SU-DHL-6 (cell line): Measurements from ENCODE around the gene PGF.

ENCODE experiments used
- H2AFZ ChIP-seq: fragments of 200-600 bp; sonication (generic); 2 replicates; pipeline ENCODE4 v1.6.1; 2014; ENCODE audit warnings: low read depth, mild to moderate bottlenecking, moderate library complexity, mixed read lengths, antibody characterized with exemption, low read length; ENCODE audit not compliant: severe bottlenecking
- H3F3A ChIP-seq: fragments of 200-600 bp; shearing (Covaris generic); 2 replicates; pipeline ENCODE4 v1.6.0; 2016; ENCODE audit warnings: antibody characterized with exemption, mild to moderate bottlenecking; ENCODE audit not compliant: insufficient read depth
- H3K27ac ChIP-seq: fragments of 200-600 bp; sonication (generic); 2 replicates; pipeline ENCODE4 v1.5.1; 2016; ENCODE audit warnings: low read depth, mild to moderate bottlenecking, low read length, moderate library complexity, mixed read lengths
- H3K27me3 ChIP-seq: fragments of 200-600 bp; sonication (generic), shearing (Covaris generic); 2 replicates; pipeline ENCODE4 v1.6.0; 2014; ENCODE audit warnings: mild to moderate bottlenecking, low read length
- H3K36me3 ChIP-seq: fragments of 200-600 bp; sonication (generic); 2 replicates; pipeline ENCODE4 v1.6.1; 2014; ENCODE audit warnings: mild to moderate bottlenecking, low read length, mixed read lengths
- H3K4me2 ChIP-seq: fragments of 300-600, 200-600 bp; shearing (Covaris generic), sonication (generic); 2 replicates; pipeline ENCODE4 v1.6.0; 2014; ENCODE audit warnings: low read length, low read depth, mild to moderate bottlenecking; ENCODE audit not compliant: poor library complexity, severe bottlenecking
- H3K4me3 ChIP-seq: fragments of 200-600 bp; sonication (generic); 2 replicates; pipeline ENCODE4 v1.5.1; 2014; ENCODE audit warnings: antibody characterized with exemption, low read length, mild to moderate bottlenecking, mixed read lengths; ENCODE audit not compliant: insufficient read depth, poor library complexity, severe bottlenecking
- H3K79me2 ChIP-seq: fragments of 200-600 bp; sonication (generic); 2 replicates; pipeline ENCODE4 v1.6.1; 2014; ENCODE audit warnings: mild to moderate bottlenecking, low read length, moderate library complexity; ENCODE audit not compliant: insufficient read depth
- H3K9ac ChIP-seq: fragments of 200-600 bp; sonication (generic); 2 replicates; pipeline ENCODE4 v1.7.0; 2014; ENCODE audit warnings: mild to moderate bottlenecking, low read length
- H3K9me2 ChIP-seq: fragments of 200-600 bp; sonication (generic); replicated peaks from 2 replicates; pipeline ENCODE4 v1.6.1; 2014; ENCODE audit warnings: low read length; ENCODE audit not compliant: insufficient read depth
- H3K9me3 ChIP-seq: fragments of 200-600 bp; sonication (generic); 2 replicates; pipeline ENCODE4 v1.6.1; 2014; ENCODE audit warnings: low read length, mixed read lengths; ENCODE audit not compliant: insufficient read depth
- H4K20me1 ChIP-seq: fragments of 200-600 bp; sonication (generic); 2 replicates; pipeline ENCODE4 v1.6.1; 2014; ENCODE audit warnings: low read depth, mild to moderate bottlenecking, antibody characterized with exemption, low read length, moderate library complexity, mixed read lengths
- CTCF ChIP-seq: fragments of 200-600 bp; sonication (generic); IDR thresholded peaks from one replicate; pipeline ENCODE4 v1.5.1; 2017; ENCODE audit warnings: antibody characterized with exemption, mild to moderate bottlenecking, low read length, moderate library complexity; ENCODE audit not compliant: insufficient read depth, poor library complexity, severe bottlenecking
- EZH2phosphoT487 ChIP-seq: fragments of 200-600 bp; sonication (generic), shearing (Covaris generic); conservative IDR thresholded peaks from 2 replicates; pipeline ENCODE4 v1.6.1; 2018; ENCODE audit warnings: mild to moderate bottlenecking, antibody characterized with exemption, low read length, moderate library complexity, mixed read lengths

The PGF gene

GRCh38 chr14:74955229-74956026 lies at the start of gene PGF:
PGF (minus strand) TSS chr14:74955597; CDS start chr14:74955242, 355 bp downstream.
- H3K27me3 ChIP-seq: no peaks in the 10 kb centered on the region
- no peak within 1 kb of the TSS for H3K9ac ChIP-seq
- no peaks in the 10 kb centered on the region for H3K9me2 ChIP-seq
- H3K36me3 ChIP-seq: no peaks in the 10 kb centered on the region
- no peaks in the 10 kb centered on the region for H3F3A ChIP-seq
- no peaks in the 10 kb centered on the region for H4K20me1 ChIP-seq
- H3K4me3 ChIP-seq: no peak within 1 kb of the TSS
- no peaks in the 10 kb centered on the region for H3K79me2 ChIP-seq
- no peak within 1 kb of the TSS for H2AFZ ChIP-seq
- TF ChIP-seq EZH2phosphoT487: no peak
- H3K27ac ChIP-seq: no peak within 1 kb of the TSS
- no peaks in the 10 kb centered on the region for H3K9me3 ChIP-seq
- H3K4me2 ChIP-seq: no peak within 1 kb of the TSS

- H2AFZ ChIP-seq: peak overlapping the region; percentile 27
- H3K79me2 ChIP-seq: peaks cover 16% of the 10 kb centered on the region
- no peaks in the 10 kb centered on the region for H3K27me3 ChIP-seq
- H3K4me3 ChIP-seq: peak overlapping the region; percentile 82
- H3K9ac ChIP-seq: peak overlapping the region; percentile 87
- peaks cover 10% of the 10 kb centered on the region; the same call in 1 of the 2 replicates for H3K36me3 ChIP-seq
- peak overlapping the region; percentile 91 for H3K4me2 ChIP-seq
- no peak for TF ChIP-seq EZH2phosphoT487
- no peaks in the 10 kb centered on the region for H3K9me2 ChIP-seq
- H3F3A ChIP-seq: no peaks in the 10 kb centered on the region
- H4K20me1 ChIP-seq: no peaks in the 10 kb centered on the region
- 0 out of 2 replicates have a peak overlapping the region, but pooled peaks have one; percentile 2 for H3K27ac ChIP-seq
- H3K9me3 ChIP-seq: no peaks in the 10 kb centered on the region
Observed at GRCh38 chr14:75003250-75004027, 48.0 kb upstream of the PGF start.

- Histone ChIP-seq H3K9me3 (no peaks in the 10 kb centered on the region), H3K79me2 (peaks cover 16% of the 10 kb centered on the region), H4K20me1 (no peaks in the 10 kb centered on the region), H3K27me3 (no peaks in the 10 kb centered on the region), H2AFZ (peak within 1 kb of the TSS; percentile 82), H3K4me3 (peak within 1 kb of the TSS; percentile 82), H3K9ac (peak within 1 kb of the TSS; percentile 87), H3F3A (no peaks in the 10 kb centered on the region), H3K9me2 (no peaks in the 10 kb centered on the region), H3K36me3 (peaks cover 8% of the 10 kb centered on the region; the same call in 1 of the 2 replicates), H3K27ac (0 out of 2 replicates have a peak within 1 kb of the TSS, but pooled peaks have one; percentile 2), H3K4me2 (peak within 1 kb of the TSS; percentile 91)
- TF ChIP-seq CTCF: no peak
- no peak for TF ChIP-seq EZH2phosphoT487
Observed at GRCh38 chr14:75002392-75003249, 47.2 kb upstream of the PGF start, which contains the start of gene EIF2B2. EIF2B2 (plus strand) TSS chr14:75002921; CDS start chr14:75002991, 70 bp downstream.

GRCh38 chr14:75001899-75002298 lies 46.5 kb upstream of the PGF start:
- H3K27me3 ChIP-seq: no peaks in the 10 kb centered on the region
- H3K79me2 ChIP-seq: peaks cover 16% of the 10 kb centered on the region
- no peaks in the 10 kb centered on the region for H3K9me2 ChIP-seq
- H3K36me3 ChIP-seq: peaks cover 2% of the 10 kb centered on the region; the same call in 1 of the 2 replicates
- peak overlapping the region; percentile 63 for H3K4me2 ChIP-seq
- H3K27ac ChIP-seq: no peak overlapping the region
- H3K9me3 ChIP-seq: no peaks in the 10 kb centered on the region
- peak overlapping the region; percentile 82 for H2AFZ ChIP-seq
- no peaks in the 10 kb centered on the region for H4K20me1 ChIP-seq
- H3F3A ChIP-seq: no peaks in the 10 kb centered on the region
- H3K9ac ChIP-seq: peak overlapping the region; percentile 87
- H3K4me3 ChIP-seq: peak overlapping the region; percentile 54
- TF ChIP-seq CTCF (no peak), EZH2phosphoT487 (no peak)
